B cell (primary cell): ENCODE data around the gene KRTAP2-3.
"Not testable (repeated sequence)": the region's sequence is repeated elsewhere in the genome, so short reads cannot be mapped to it uniquely, and the experiment has no call there.

Source experiments
- CTCF ChIP-seq: fragments of 200-600 bp; IDR thresholded peaks from one replicate; pipeline ENCODE4 v1.8.0; 2022; ENCODE audit warnings: antibody characterized with exemption, mild to moderate bottlenecking
- EZH2 ChIP-seq: IDR thresholded peaks from 2 replicates; pipeline ENCODE4 v1.6.1; 2012; ENCODE audit warnings: borderline replicate concordance, low read depth, mild to moderate bottlenecking, moderate library complexity, low read length; ENCODE audit not compliant: insufficient read depth, poor library complexity, severe bottlenecking

GRCh38 chr17:41084100-41084856 lies 24.4 kb upstream of the KRTAP2-3 start, which contains the start of gene KRTAP4-7:
- not testable (repeated sequence) for TF ChIP-seq CTCF, EZH2
